SK-N-SH (cell line): ENCODE data around the gene TMEM132D. TPM values are rescaled to one million over a fixed set of nuclear protein-coding genes. Genes with fewer than 3 reads are reported as not detected.

Experiments used
- CTCF ChIA-PET: fragments of 300-600, 350-600 bp; formaldehyde crosslinking; extraction: SDS; loops from one replicate; lab custom pipeline; 2021; lab: Yijun Ruan, JAX
- POLR2A ChIA-PET: fragments of 350-600 bp; sonication (Branson Sonifier 250); formaldehyde crosslinking; extraction: SDS; loops from one replicate; lab custom pipeline; 2020; ENCODE audit warnings: antibody characterized with exemption, inconsistent platforms; lab: Yijun Ruan, JAX
- DNase-seq: peaks from one replicate; pipeline ENCODE4 v3.0.0; 2012
- H2AFZ ChIP-seq: fragments of 200-600 bp; sonication (generic); 2 replicates; pipeline ENCODE4 v1.8.1; 2016; ENCODE audit warnings: antibody characterized with exemption, mild to moderate bottlenecking, low read depth
- H3F3A ChIP-seq: fragments of 200-600 bp; sonication (generic); replicated peaks from 2 replicates; pipeline ENCODE3; 2016; ENCODE audit warnings: antibody characterized with exemption, mild to moderate bottlenecking; ENCODE audit not compliant: insufficient read depth
- H3K27ac ChIP-seq, 2 experiments: fragments of 200-500 bp in 1 of 2; fragments of 200-600 bp in 1 of 2; sonication (Bioruptor generic) in 1 of 2; sonication (generic), shearing (Covaris generic) in 1 of 2; 2 replicates each; pipeline versions ENCODE4 v1.5.1 to v1.6.1; 2014 to 2016; ENCODE audit warnings: low read depth in 2 of 2, inconsistent platforms in 1 of 2, low read length in 1 of 2, mild to moderate bottlenecking in 1 of 2, mixed read lengths in 1 of 2
- H3K27me3 ChIP-seq: fragments of 200-600 bp; sonication (generic), shearing (Covaris generic); 2 replicates; pipeline ENCODE4 v1.6.1; 2016; ENCODE audit warnings: mixed run types; ENCODE audit not compliant: insufficient read depth
- H3K36me3 ChIP-seq, 2 experiments: fragments of 200-500 bp in 1 of 2; fragments of 200-600 bp in 1 of 2; sonication (Bioruptor generic) in 1 of 2; sonication (generic) in 1 of 2; replicated peaks in 1 of 2; 2 replicates each; pipeline versions ENCODE3 to v1.5.1; 2014 to 2016; ENCODE audit warnings: low read length in 1 of 2, mild to moderate bottlenecking in 1 of 2; ENCODE audit not compliant: insufficient read depth in 2 of 2, control insufficient read depth in 1 of 2
- H3K4me1 ChIP-seq, 2 experiments: fragments of 200-500 bp in 1 of 2; fragments of 200-600 bp in 1 of 2; sonication (Bioruptor generic) in 1 of 2; sonication (generic), shearing (Covaris generic) in 1 of 2; 2 replicates each; pipeline versions ENCODE4 v1.5.1 to v1.6.1; 2014 to 2016; ENCODE audit warnings: low read depth in 1 of 2, low read length in 1 of 2, mixed run types in 1 of 2; ENCODE audit not compliant: insufficient read depth in 2 of 2, control insufficient read depth in 1 of 2
- H3K4me2 ChIP-seq: fragments of 200-600 bp; sonication (generic), shearing (Covaris generic); 2 replicates; pipeline ENCODE4 v1.6.1; 2017; ENCODE audit warnings: mixed run types
- H3K4me3 ChIP-seq, 2 experiments: fragments of 200-500 bp in 1 of 2; fragments of 200-600 bp in 1 of 2; sonication (Bioruptor generic) in 1 of 2; sonication (generic), shearing (Covaris generic) in 1 of 2; 2 replicates each; pipeline versions ENCODE4 v1.5.1 to v1.8.1; 2014 to 2016; ENCODE audit warnings: low read depth in 2 of 2, inconsistent platforms in 1 of 2, low read length in 1 of 2, mild to moderate bottlenecking in 1 of 2, mixed read lengths in 1 of 2, moderate library complexity in 1 of 2
- H3K79me2 ChIP-seq: fragments of 200-600 bp; sonication (generic); 2 replicates; pipeline ENCODE4 v1.8.1; 2017; ENCODE audit warnings: mild to moderate bottlenecking; ENCODE audit not compliant: insufficient read depth
- H3K9ac ChIP-seq: fragments of 200-600 bp; sonication (generic); 2 replicates; pipeline ENCODE4 v1.6.1; 2017; ENCODE audit warnings: mixed run types
- H3K9me2 ChIP-seq: fragments of 200-600 bp; sonication (generic); 2 replicates; pipeline ENCODE4 v1.6.1; 2017; ENCODE audit warnings: mixed run types
- H3K9me3 ChIP-seq: fragments of 200-600 bp; sonication (generic); 2 replicates; pipeline ENCODE4 v1.6.1; 2017; ENCODE audit warnings: mixed run types, mild to moderate bottlenecking, moderate library complexity
- H4K20me1 ChIP-seq: fragments of 200-600 bp; sonication (generic); 2 replicates; pipeline ENCODE4 v1.6.1; 2017; ENCODE audit warnings: mild to moderate bottlenecking, mixed run types; ENCODE audit not compliant: insufficient read depth
- CHD2 ChIP-seq: fragments of 150-350 bp; IDR thresholded peaks from 2 replicates; pipeline ENCODE4 v1.6.1; 2018; ENCODE audit warnings: low read length; ENCODE audit not compliant: partially characterized antibody
- ELF1 ChIP-seq: IDR thresholded peaks from 2 replicates; pipeline ENCODE4 v1.4.0; 2012
- EZH2phosphoT487 ChIP-seq: fragments of 200-600 bp; sonication (generic); IDR thresholded peaks from 2 replicates; pipeline ENCODE4 v1.6.1; 2017; ENCODE audit warnings: low read depth, mixed run types, mild to moderate bottlenecking, antibody characterized with exemption, moderate library complexity, borderline replicate concordance
- FOSL2 ChIP-seq: IDR thresholded peaks from 2 replicates; pipeline ENCODE4 v1.4.0; 2012; ENCODE audit warnings: low read depth, mild to moderate bottlenecking, moderate library complexity, borderline replicate concordance
- FOXJ3 ChIP-seq: sonication (generic); formaldehyde crosslinking; IDR thresholded peaks from 2 replicates; pipeline ENCODE4 v1.5.1; 2020; ENCODE audit warnings: mild to moderate bottlenecking, missing genetic modification reagents
- FOXM1 ChIP-seq: IDR thresholded peaks from 2 replicates; pipeline ENCODE4 v1.4.0; 2012; ENCODE audit warnings: low read depth, mild to moderate bottlenecking
- GABPA ChIP-seq: IDR thresholded peaks from 2 replicates; pipeline ENCODE4 v1.4.0; 2012; ENCODE audit warnings: low read depth, mild to moderate bottlenecking
- GATA2 ChIP-seq: sonication (generic); formaldehyde crosslinking; IDR thresholded peaks from 2 replicates; pipeline ENCODE4 v1.5.0; 2020; ENCODE audit warnings: mild to moderate bottlenecking, missing genetic modification reagents
- MAX ChIP-seq: IDR thresholded peaks from 2 replicates; pipeline ENCODE4 v1.4.0; 2012; ENCODE audit warnings: low read depth
- MEF2A ChIP-seq: IDR thresholded peaks from 2 replicates; pipeline ENCODE4 v1.4.0; 2012; ENCODE audit warnings: low read depth, borderline replicate concordance
- MXI1 ChIP-seq: IDR thresholded peaks from 2 replicates; pipeline ENCODE4 v1.6.1; 2012; ENCODE audit warnings: mild to moderate bottlenecking, low read depth, low read length, improper control_type of control experiment
- NFIC ChIP-seq: IDR thresholded peaks from 2 replicates; pipeline ENCODE4 v1.4.0; 2012; ENCODE audit warnings: borderline replicate concordance
- POLR2AphosphoS5 ChIP-seq: IDR thresholded peaks from 2 replicates; pipeline ENCODE4 v1.6.1; 2012; ENCODE audit warnings: low read depth, low read length
- RCOR1 ChIP-seq: fragments of 150-350 bp; IDR thresholded peaks from 2 replicates; pipeline ENCODE4 v1.6.1; 2017; ENCODE audit warnings: antibody characterized with exemption, low read length
- RXRA ChIP-seq: IDR thresholded peaks from 2 replicates; pipeline ENCODE4 v1.4.0; 2012; ENCODE audit warnings: low read depth, mild to moderate bottlenecking, borderline replicate concordance
- SIN3A ChIP-seq: IDR thresholded peaks from 2 replicates; pipeline ENCODE4 v1.6.1; 2012; ENCODE audit warnings: low read depth, mild to moderate bottlenecking, low read length, moderate library complexity, borderline replicate concordance
- TAF1 ChIP-seq: IDR thresholded peaks from 2 replicates; pipeline ENCODE4 v1.6.1; 2012; ENCODE audit warnings: low read depth, mild to moderate bottlenecking, low read length, moderate library complexity, borderline replicate concordance
- TCF12 ChIP-seq: IDR thresholded peaks from 2 replicates; pipeline ENCODE4 v1.4.0; 2012
- TEAD4 ChIP-seq: IDR thresholded peaks from 2 replicates; pipeline ENCODE4 v1.4.0; 2012; ENCODE audit warnings: mild to moderate bottlenecking, borderline replicate concordance; ENCODE audit not compliant: insufficient read depth
- USF1 ChIP-seq: IDR thresholded peaks from 2 replicates; pipeline ENCODE4 v1.4.0; 2012; ENCODE audit warnings: low read depth, borderline replicate concordance
- USF2 ChIP-seq: fragments of 150-350 bp; IDR thresholded peaks from 2 replicates; pipeline ENCODE4 v1.6.1; 2017; ENCODE audit warnings: antibody characterized with exemption, low read length, low read depth, borderline replicate concordance
- WGBS: methylation state at CpG from one replicate; pipeline ENCODE4 v1.1.6; 2017; ENCODE audit warnings: low lambda C conversion rate; 5-methylcytosine and 5-hydroxymethylcytosine counted together
- polyA plus RNA-seq, 3 experiments: library from polyadenylated mRNA; depleted of rRNA; stranded (reverse); fragments of >200 nt; gene quantifications; 2 replicates each; pipeline ENCODE4 v1.2.3, GENCODE V29; 2012
- TF ChIP-seq, protein P1 (sequence below): fragments of 200-600 bp; sonication (generic); IDR thresholded peaks from 2 replicates; pipeline ENCODE4 v1.6.1; 2017; ENCODE audit warnings: antibody characterized with exemption, mild to moderate bottlenecking, moderate library complexity
- TF ChIP-seq, protein P2 (sequence below): IDR thresholded peaks from 2 replicates; pipeline ENCODE4 v1.4.0; 2012; ENCODE audit warnings: low read depth, borderline replicate concordance
- TF ChIP-seq, protein P3 (sequence below): IDR thresholded peaks from 2 replicates; pipeline ENCODE4; 2012

Gene TMEM132D
- polyA plus RNA-seq, 1 of the 3 experiments (the other 2 are of a cell fraction): not detected

DNA sequence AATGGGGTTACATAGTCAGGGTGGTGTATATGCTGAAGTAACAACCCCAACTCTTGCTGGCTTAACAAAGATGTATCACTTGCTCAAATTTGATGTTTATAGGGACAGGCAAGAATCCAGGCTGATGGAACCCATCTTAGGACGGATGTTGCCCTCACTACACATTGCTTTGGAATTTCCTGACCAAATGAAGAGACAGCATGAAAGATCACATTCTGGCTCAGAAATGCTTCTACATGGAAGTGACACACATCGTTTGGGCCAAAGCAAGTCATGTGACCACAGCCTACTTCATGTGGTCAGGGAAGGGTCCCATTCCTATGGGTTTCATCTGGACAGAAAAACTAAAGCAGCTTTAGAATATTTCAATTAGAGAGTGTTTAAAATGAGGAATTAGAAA is 345.8 kb downstream of the TMEM132D start:
- Histone ChIP-seq H4K20me1 (no peaks in the 10 kb centered on the region), H3F3A (no peaks in the 10 kb centered on the region), H3K9me3 (no peaks in the 10 kb centered on the region), H3K4me3 (no peak overlapping the region), H3K9me2 (no peaks in the 10 kb centered on the region), H2AFZ (no peak overlapping the region), H3K9ac (no peak overlapping the region), H3K4me1 (no peaks in the 10 kb centered on the region), H3K27ac (no peak overlapping the region), H3K27me3 (no peaks in the 10 kb centered on the region), H3K36me3 (no peaks in the 10 kb centered on the region), H3K79me2 (no peaks in the 10 kb centered on the region), H3K4me2 (no peak overlapping the region)
- POLR2A ChIA-PET: no interaction called here
- TF ChIP-seq POLR2AphosphoS5: no peak
- TF ChIP-seq FOXJ3: no peak
- no peak for TF ChIP-seq TCF12
- TF ChIP-seq RXRA: no peak
- TF ChIP-seq FOSL2: no peak
- no peak for TF ChIP-seq GATA2 (CRISPR knock-in tag)
- no peak for TF ChIP-seq CHD2
- no peak for TF ChIP-seq TEAD4
- TF ChIP-seq FOXM1: no peak
- WGBS: 13% methylated on average over 2 of the region's 2 CpGs
- no peak for DNase-seq
- CTCF ChIA-PET: no interaction called here

DNA sequence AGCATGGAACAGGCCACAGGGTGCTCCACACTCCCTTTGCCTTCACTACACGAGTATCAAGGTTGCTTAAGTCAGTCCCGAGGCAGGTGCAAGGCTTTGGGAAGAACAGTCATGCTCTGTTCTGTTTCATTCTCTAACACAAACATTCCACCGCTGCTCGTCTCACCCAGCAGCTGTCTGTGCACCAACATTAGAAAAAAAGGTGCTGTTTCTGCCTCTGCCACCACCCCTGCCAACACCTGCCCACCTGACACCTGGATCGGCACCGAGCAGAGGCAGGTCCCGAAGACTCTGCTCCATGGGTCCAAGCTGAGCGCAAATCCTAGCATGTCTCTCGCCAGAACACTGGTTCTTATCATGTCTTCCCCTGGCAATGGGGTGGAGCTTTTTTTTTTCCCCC is 347.7 kb downstream of the TMEM132D start:
- Histone ChIP-seq H3K4me1 (no peaks in the 10 kb centered on the region), H3K4me2 (no peak overlapping the region), H3K79me2 (no peaks in the 10 kb centered on the region), H3F3A (no peaks in the 10 kb centered on the region), H2AFZ (no peak overlapping the region), H3K9me2 (no peaks in the 10 kb centered on the region), H4K20me1 (no peaks in the 10 kb centered on the region), H3K27ac (no peak overlapping the region), H3K4me3 (no peak overlapping the region), H3K9ac (no peak overlapping the region), H3K27me3 (no peaks in the 10 kb centered on the region), H3K9me3 (no peaks in the 10 kb centered on the region), H3K36me3 (no peaks in the 10 kb centered on the region)
- no peak for DNase-seq
- CTCF ChIA-PET: no interaction called here
- 40% methylated on average over 9 of the region's 9 CpGs for WGBS
- POLR2A ChIA-PET: no interaction called here
- TF ChIP-seq FOXJ3: no peak
- no peak for TF ChIP-seq EZH2phosphoT487
- TF ChIP-seq GABPA: no peak
- TF ChIP-seq, protein P1, sequence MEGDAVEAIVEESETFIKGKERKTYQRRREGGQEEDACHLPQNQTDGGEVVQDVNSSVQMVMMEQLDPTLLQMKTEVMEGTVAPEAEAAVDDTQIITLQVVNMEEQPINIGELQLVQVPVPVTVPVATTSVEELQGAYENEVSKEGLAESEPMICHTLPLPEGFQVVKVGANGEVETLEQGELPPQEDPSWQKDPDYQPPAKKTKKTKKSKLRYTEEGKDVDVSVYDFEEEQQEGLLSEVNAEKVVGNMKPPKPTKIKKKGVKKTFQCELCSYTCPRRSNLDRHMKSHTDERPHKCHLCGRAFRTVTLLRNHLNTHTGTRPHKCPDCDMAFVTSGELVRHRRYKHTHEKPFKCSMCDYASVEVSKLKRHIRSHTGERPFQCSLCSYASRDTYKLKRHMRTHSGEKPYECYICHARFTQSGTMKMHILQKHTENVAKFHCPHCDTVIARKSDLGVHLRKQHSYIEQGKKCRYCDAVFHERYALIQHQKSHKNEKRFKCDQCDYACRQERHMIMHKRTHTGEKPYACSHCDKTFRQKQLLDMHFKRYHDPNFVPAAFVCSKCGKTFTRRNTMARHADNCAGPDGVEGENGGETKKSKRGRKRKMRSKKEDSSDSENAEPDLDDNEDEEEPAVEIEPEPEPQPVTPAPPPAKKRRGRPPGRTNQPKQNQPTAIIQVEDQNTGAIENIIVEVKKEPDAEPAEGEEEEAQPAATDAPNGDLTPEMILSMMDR: no peak
- TF ChIP-seq MAX: no peak
- no peak for TF ChIP-seq MEF2A
- TF ChIP-seq, protein P2, sequence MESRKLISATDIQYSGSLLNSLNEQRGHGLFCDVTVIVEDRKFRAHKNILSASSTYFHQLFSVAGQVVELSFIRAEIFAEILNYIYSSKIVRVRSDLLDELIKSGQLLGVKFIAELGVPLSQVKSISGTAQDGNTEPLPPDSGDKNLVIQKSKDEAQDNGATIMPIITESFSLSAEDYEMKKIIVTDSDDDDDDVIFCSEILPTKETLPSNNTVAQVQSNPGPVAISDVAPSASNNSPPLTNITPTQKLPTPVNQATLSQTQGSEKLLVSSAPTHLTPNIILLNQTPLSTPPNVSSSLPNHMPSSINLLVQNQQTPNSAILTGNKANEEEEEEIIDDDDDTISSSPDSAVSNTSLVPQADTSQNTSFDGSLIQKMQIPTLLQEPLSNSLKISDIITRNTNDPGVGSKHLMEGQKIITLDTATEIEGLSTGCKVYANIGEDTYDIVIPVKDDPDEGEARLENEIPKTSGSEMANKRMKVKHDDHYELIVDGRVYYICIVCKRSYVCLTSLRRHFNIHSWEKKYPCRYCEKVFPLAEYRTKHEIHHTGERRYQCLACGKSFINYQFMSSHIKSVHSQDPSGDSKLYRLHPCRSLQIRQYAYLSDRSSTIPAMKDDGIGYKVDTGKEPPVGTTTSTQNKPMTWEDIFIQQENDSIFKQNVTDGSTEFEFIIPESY: no peak
- TF ChIP-seq RXRA: no peak
- TF ChIP-seq, protein P3, sequence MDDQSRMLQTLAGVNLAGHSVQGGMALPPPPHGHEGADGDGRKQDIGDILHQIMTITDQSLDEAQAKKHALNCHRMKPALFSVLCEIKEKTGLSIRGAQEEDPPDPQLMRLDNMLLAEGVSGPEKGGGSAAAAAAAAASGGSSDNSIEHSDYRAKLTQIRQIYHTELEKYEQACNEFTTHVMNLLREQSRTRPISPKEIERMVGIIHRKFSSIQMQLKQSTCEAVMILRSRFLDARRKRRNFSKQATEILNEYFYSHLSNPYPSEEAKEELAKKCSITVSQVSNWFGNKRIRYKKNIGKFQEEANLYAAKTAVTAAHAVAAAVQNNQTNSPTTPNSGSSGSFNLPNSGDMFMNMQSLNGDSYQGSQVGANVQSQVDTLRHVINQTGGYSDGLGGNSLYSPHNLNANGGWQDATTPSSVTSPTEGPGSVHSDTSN: no peak
- TF ChIP-seq ELF1: no peak
- TF ChIP-seq USF2: no peak
- no peak for TF ChIP-seq MXI1
- TF ChIP-seq NFIC: no peak
- no peak for TF ChIP-seq TAF1
- TF ChIP-seq SIN3A: no peak
- TF ChIP-seq RCOR1: no peak
- no peak for TF ChIP-seq USF1
